Gastrocnemius medialis (tissue), 4 donors: ENCODE results near the gene AARSD1. TPM values are rescaled to one million over a fixed set of nuclear protein-coding genes. Genes with fewer than 3 reads are reported as not detected.
"Not testable (repeated sequence)": the region's sequence is repeated elsewhere in the genome, so short reads cannot be mapped to it uniquely, and the experiment has no call there.

Source experiments
- ATAC-seq, 2 donors: fragments of 150-250 bp; one replicate each; pipeline ENCODE4 v1.9.1; 2016
- DNase-seq, 2 donors: peaks; one replicate each; pipeline ENCODE4 v3.0.0-alpha.2; 2019
- H3K27ac ChIP-seq, 4 donors: fragments of 200-600 bp; sonication (generic); 1 replicate in 1 of 4; 2 replicates in 3 of 4; pipeline ENCODE4 v1.5.1; 2016 to 2018; ENCODE audit warnings: mild to moderate bottlenecking in 2 of 4, moderate library complexity in 1 of 4
- H3K27me3 ChIP-seq, 3 donors: fragments of 200-600 bp; sonication (generic) in 2 of 3; 1 replicate in 1 of 3; 2 replicates in 2 of 3; pipeline versions ENCODE4 v1.5.1 to v1.6.0; 2016 to 2019; ENCODE audit warnings: mild to moderate bottlenecking in 1 of 3, moderate library complexity in 1 of 3
- H3K36me3 ChIP-seq, 2 donors: fragments of 200-600 bp; sonication (generic) in 1 of 2; one replicate each; pipeline ENCODE4 v1.5.1; 2017 to 2018
- H3K4me1 ChIP-seq, 2 donors: fragments of 200-600 bp; sonication (generic) in 1 of 2; one replicate each; pipeline ENCODE4 v1.5.1; 2016 to 2017; ENCODE audit warnings: mild to moderate bottlenecking in 2 of 2
- H3K4me3 ChIP-seq, 4 donors: fragments of 200-600 bp; sonication (generic) in 3 of 4; 1 replicate in 1 of 4; 2 replicates in 3 of 4; pipeline ENCODE4 v1.5.1; 2016 to 2019; ENCODE audit warnings: mild to moderate bottlenecking in 2 of 4
- H3K9me3 ChIP-seq, 3 donors: fragments of 200-600 bp; sonication (generic) in 2 of 3; 1 replicate in 1 of 3; 2 replicates in 2 of 3; pipeline ENCODE4 v1.5.1; 2016 to 2019
- POLR2A ChIP-seq, 2 donors: fragments of 450-650 bp; IDR thresholded peaks; one replicate each; pipeline ENCODE4 v1.6.1; 2017; ENCODE audit warnings: antibody characterized with exemption in 2 of 2, mild to moderate bottlenecking in 2 of 2, moderate library complexity in 2 of 2
- in situ Hi-C, 4 donors: fragments of 200-750 bp; cut with MboI; loops; one replicate each; pipeline versions ENCODE4 v1.15.0 to v1.8.0; 2017; ENCODE audit warnings: low sequenced_read_pairs in 4 of 4
- intact Hi-C: fragments of 100-400 bp; cut with DNase I; formaldehyde crosslinking; loops from one replicate; pipeline ENCODE4 v1.15.1; 2023; ENCODE audit warnings: low total_unique reads
- total RNA-seq, 4 donors: library from RNA; depleted of rRNA; stranded (reverse); fragments of >200 nt; gene quantifications; one replicate each; pipeline versions ENCODE4 v1.1.0 to v1.2.3, GENCODE V29; 2016
- TF ChIP-seq, protein P1 (sequence below), 5 experiments: fragments of 450-650 bp in 3 of 5; fragments of 200-600 bp in 2 of 5; sonication (generic) in 2 of 5; IDR thresholded peaks in 4 of 5; conservative IDR thresholded peaks in 1 of 5; 1 replicate in 4 of 5; 2 replicates in 1 of 5; pipeline ENCODE4 v1.5.1; 2016 to 2019; ENCODE audit warnings: antibody characterized with exemption in 5 of 5, mild to moderate bottlenecking in 3 of 5, moderate library complexity in 3 of 5

AARSD1 gene
- total RNA-seq, 4 donors from 2014 or later, result 21.4 to 30.1 (median 26.5) TPM

DNA sequence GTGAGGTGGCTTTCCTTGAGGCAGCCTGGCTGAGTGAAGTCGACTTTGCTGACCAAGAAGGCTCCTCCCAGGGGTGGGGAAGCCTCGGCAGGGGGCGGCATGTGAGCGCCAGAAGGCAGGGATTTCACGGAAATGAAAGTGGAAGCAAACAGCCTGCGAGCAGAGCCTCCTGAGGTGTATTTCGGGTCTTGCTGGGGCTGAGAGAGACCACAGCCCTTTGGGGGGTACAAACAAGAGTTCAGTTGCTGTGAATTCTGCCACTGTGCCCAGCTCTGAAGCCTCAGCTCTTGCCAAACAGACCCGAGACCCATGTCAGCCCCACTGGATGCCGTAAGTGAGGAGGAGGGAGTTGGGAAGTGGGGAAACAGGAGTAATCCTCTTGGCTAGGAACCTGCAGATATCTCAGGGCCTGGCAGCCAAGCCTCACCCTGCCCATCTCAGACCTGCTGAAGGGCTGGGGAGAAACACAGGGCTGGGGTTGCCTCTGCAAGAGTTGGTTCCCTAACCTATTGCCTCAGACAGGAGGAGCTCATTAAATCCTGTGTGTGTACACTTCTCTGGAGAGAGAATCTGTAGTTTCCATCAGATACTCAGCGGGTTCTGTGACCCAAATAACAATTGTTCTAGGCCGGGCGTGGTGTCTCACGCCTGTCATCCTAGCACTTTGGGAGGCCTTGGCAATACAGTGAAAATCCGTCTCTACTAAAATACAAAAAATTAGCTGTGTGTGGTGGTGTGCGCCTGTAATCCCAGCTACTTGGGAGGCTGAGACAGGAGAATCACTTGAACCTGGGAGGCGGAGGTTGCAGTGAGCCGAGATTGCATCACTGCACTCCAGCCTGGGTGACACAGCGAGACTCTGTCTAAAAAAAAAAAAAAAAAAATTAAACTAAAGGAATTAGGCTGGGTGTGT is 42.6 kb upstream of the AARSD1 start, which contains the start of gene IFI35:
IFI35 (plus strand) TSS at position 146 of the 913 bp plus-strand sequence; CDS start at position 310, 164 bp downstream.
- Histone ChIP-seq H3K27ac (peak within 1 kb of the TSS; percentile 78 to 84 (median 84)), H3K4me3 (peak within 1 kb of the TSS; percentile 63 to 75 (median 67)), H3K4me1 (peaks cover 2 to 18% of the 10 kb centered on the region in 2 donors), H3K36me3 (peaks cover 2 to 19% of the 10 kb centered on the region in 2 donors), H3K27me3 (no peaks in the 10 kb centered on the region), H3K9me3 (no peaks in the 10 kb centered on the region)
- TF ChIP-seq, protein P1, sequence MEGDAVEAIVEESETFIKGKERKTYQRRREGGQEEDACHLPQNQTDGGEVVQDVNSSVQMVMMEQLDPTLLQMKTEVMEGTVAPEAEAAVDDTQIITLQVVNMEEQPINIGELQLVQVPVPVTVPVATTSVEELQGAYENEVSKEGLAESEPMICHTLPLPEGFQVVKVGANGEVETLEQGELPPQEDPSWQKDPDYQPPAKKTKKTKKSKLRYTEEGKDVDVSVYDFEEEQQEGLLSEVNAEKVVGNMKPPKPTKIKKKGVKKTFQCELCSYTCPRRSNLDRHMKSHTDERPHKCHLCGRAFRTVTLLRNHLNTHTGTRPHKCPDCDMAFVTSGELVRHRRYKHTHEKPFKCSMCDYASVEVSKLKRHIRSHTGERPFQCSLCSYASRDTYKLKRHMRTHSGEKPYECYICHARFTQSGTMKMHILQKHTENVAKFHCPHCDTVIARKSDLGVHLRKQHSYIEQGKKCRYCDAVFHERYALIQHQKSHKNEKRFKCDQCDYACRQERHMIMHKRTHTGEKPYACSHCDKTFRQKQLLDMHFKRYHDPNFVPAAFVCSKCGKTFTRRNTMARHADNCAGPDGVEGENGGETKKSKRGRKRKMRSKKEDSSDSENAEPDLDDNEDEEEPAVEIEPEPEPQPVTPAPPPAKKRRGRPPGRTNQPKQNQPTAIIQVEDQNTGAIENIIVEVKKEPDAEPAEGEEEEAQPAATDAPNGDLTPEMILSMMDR (IDR thresholded peaks at IDR 0.05 in 4 of 5, conservative IDR thresholded peaks at IDR 0.05 in 1 of 5), result peak in 2 of 5 experiments; percentile 48 to 49
- TF ChIP-seq POLR2A (IDR thresholded peaks at IDR 0.05), result peak; percentile 16 to 32
- in situ Hi-C loops, result loop anchor here in 1 of 4 donors (25.0 kb wide), 1 partner anchor 305 kb away; no protein-coding TSS in a partner anchor
- peak; percentile 74 to 81 for ATAC-seq
- intact Hi-C loops, result no loop called here
- peak; percentile 66 to 77 for DNase-seq

DNA sequence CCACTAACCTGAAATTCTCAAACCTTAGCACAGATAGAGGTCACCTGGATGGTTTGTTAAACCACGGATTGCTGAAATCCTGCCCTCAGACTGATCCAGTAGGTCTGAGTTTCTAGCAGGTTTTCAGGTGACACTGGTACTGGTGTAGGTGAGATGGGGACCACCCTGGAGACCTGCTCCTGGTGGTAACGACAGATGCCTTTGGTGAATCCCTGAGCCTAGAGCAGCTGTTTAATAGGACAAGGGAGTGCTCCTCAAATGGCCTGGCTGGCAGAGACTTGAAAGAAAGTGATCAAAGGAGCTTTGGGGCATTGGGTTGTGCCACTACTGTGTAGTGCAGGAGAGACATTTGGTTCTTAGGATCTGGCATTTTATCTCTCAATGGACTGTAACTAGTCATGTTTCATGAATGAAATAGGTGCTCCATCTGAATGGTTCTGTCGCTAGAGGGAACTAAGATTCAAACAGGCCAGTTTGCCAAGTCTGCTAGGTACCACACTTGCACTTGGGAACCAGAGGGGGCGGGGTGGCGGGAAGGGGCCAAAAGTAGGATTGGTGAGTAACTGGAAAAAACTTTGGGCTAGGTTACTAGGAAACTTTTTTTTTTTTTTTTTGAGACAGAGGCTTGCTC is 39.4 kb upstream of the AARSD1 start:
- ATAC-seq (peak; percentile 34 to 57), DNase-seq (peak in 1 of 2 donors; percentile 71)
- H3K4me1 ChIP-seq, result peaks cover 15 to 22% of the 10 kb centered on the region in 2 donors
- no peak overlapping the region for H3K4me3 ChIP-seq
- in situ Hi-C loops (loop anchor here in 1 of 4 donors (25.0 kb wide), 1 partner anchor 309 kb away; no protein-coding TSS in a partner anchor), intact Hi-C loops (no loop called here)
- H3K36me3 ChIP-seq, result peaks cover 2 to 45% of the 10 kb centered on the region in 2 donors
- no peaks in the 10 kb centered on the region for H3K9me3 ChIP-seq
- no peaks in the 10 kb centered on the region for H3K27me3 ChIP-seq
- TF ChIP-seq, protein P1 (IDR thresholded peaks at IDR 0.05 in 4 of 5, conservative IDR thresholded peaks at IDR 0.05 in 1 of 5), result no peak
- no peak for TF ChIP-seq POLR2A (IDR thresholded peaks at IDR 0.05)
- H3K27ac ChIP-seq, result peak overlapping the region in 2 of 4 donors; percentile 24 to 40

DNA sequence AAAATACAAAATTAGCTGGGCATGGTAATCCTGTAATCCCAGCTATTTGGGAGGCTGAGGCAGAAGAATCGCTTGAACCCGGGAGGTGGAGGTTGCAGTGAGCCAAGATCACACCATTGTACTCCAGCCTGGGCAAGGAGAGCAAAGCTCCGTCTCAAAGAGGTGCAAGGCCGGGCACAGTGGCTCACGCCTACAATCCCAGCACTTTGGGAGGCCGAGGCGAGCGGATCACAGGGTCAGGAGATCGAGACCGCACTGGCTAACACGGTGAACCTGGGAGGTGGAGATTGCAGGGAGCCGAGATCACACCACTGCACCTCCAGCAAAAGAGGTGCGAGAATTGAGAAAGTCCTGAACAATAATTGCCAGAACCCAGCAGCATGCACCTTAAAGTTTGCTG is 36.6 kb upstream of the AARSD1 start:
- peaks cover 16 to 18% of the 10 kb centered on the region in 2 donors for H3K4me1 ChIP-seq
- intact Hi-C loops, DNase-seq, H3K9me3 ChIP-seq, H3K4me3 ChIP-seq, ATAC-seq, H3K27me3 ChIP-seq: not testable (repeated sequence)
- peak overlapping the region in 2 of 4 donors; percentile 20 to 63 for H3K27ac ChIP-seq
- in situ Hi-C loops, result loop anchor here in 1 of 4 donors (25.0 kb wide), 1 partner anchor 311 kb away; no protein-coding TSS in a partner anchor
- peaks cover 2 to 45% of the 10 kb centered on the region in 2 donors for H3K36me3 ChIP-seq

DNA sequence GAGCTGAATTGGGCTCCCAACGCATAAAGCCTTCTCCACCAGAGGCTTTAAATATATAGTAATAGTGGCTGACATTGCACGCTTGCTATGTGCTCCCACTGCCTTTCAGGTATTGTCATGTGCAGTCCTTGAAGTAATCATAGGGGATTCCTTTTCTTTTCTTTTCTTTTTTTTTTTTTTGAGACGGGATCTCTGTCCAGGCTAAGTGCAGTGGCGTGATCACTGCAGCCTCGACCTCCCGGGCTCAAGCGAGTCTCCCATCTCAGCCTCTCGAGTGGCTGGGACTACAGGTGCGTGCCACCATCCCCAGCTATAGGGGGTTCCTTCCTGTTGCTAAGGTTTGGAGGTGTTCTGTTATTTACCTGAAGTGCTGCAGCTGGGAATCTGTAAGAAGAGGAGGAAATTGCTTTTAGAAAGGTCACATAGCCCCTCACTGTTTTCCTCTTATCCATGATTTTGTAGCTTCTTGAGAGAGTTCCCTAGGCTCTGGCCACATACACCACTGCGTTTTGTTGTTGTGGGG is 34.8 kb upstream of the AARSD1 start:
- peaks cover 16 to 18% of the 10 kb centered on the region in 2 donors for H3K4me1 ChIP-seq
- no peak for DNase-seq
- in situ Hi-C loops (no loop called here), intact Hi-C loops (loop anchor here (5.0 to 10.0 kb wide), 3 partner anchors 167 to 316 kb away; partner anchors contain the start of genes NBR1 and PSME3)
- peaks cover 2 to 45% of the 10 kb centered on the region in 2 donors for H3K36me3 ChIP-seq
- H3K9me3 ChIP-seq, result no peaks in the 10 kb centered on the region
- no peak for TF ChIP-seq POLR2A (IDR thresholded peaks at IDR 0.05)
- TF ChIP-seq, protein P1 (IDR thresholded peaks at IDR 0.05 in 4 of 5, conservative IDR thresholded peaks at IDR 0.05 in 1 of 5), result no peak
- peak overlapping the region; percentile 84 to 92 (median 88) for H3K4me3 ChIP-seq
- no peak for ATAC-seq
- no peaks in the 10 kb centered on the region for H3K27me3 ChIP-seq
- peak overlapping the region; percentile 84 to 94 (median 91) for H3K27ac ChIP-seq
